ENCODE results near the gene CCDC85B. TPM values are rescaled to one million over a fixed set of nuclear protein-coding genes. Genes with fewer than 3 reads are reported as not detected.

Gene CCDC85B
- total RNA-seq, 1 donor from 2014 or later = 32.7 TPM

GRCh38 chr11:65862941-65863888 is 27.3 kb upstream of the CCDC85B start:
- no peak for TF ChIP-seq CTCF (IDR thresholded peaks at IDR 0.05; ENCODE audit: borderline replicate concordance)

GRCh38 chr11:65863889-65864705 is 26.4 kb upstream of the CCDC85B start:
- peaks cover 56% of the 10 kb centered on the region for H3K4me1 ChIP-seq
- no peak overlapping the region for H3K27ac ChIP-seq (replicated peaks)

More at GRCh38 chr11:65862941-65863888, 27.3 kb upstream of the CCDC85B start:
- no peaks in the 10 kb centered on the region for H3K27me3 ChIP-seq (ENCODE audit: low read depth)
- peaks cover 63% of the 10 kb centered on the region for H3K4me1 ChIP-seq
- no peak overlapping the region for H3K27ac ChIP-seq (replicated peaks)
- no peaks in the 10 kb centered on the region for H3K9me3 ChIP-seq (replicated peaks)
- intact Hi-C loops (cut with micrococcal nuclease) = no loop called here
- peaks cover 69% of the 10 kb centered on the region for H3K36me3 ChIP-seq
- DNase-seq = no peak
- H3K4me3 ChIP-seq = no peak overlapping the region

GRCh38 chr11:65864706-65865471 is 25.6 kb upstream of the CCDC85B start:
- H3K27me3 ChIP-seq (ENCODE audit: low read depth) = no peaks in the 10 kb centered on the region
- no peak overlapping the region for H3K4me3 ChIP-seq
- no peak for TF ChIP-seq CTCF (IDR thresholded peaks at IDR 0.05; ENCODE audit: borderline replicate concordance)
- peak; percentile 7 for DNase-seq
- no peak overlapping the region for H3K27ac ChIP-seq (replicated peaks)
- peaks cover 80% of the 10 kb centered on the region for H3K36me3 ChIP-seq
- H3K9me3 ChIP-seq (replicated peaks) = no peaks in the 10 kb centered on the region
- H3K4me1 ChIP-seq = peaks cover 57% of the 10 kb centered on the region
- intact Hi-C loops (cut with micrococcal nuclease) = no loop called here

More at GRCh38 chr11:65863889-65864705, 26.4 kb upstream of the CCDC85B start:
- DNase-seq = peak; percentile 13
- TF ChIP-seq CTCF (IDR thresholded peaks at IDR 0.05; ENCODE audit: borderline replicate concordance) = no peak
- Histone ChIP-seq H3K36me3 (peaks cover 74% of the 10 kb centered on the region), H3K27me3 (ENCODE audit: low read depth) (no peaks in the 10 kb centered on the region), H3K9me3 (replicated peaks) (no peaks in the 10 kb centered on the region), H3K4me3 (no peak overlapping the region)
- intact Hi-C loops (cut with micrococcal nuclease) = no loop called here

- no peak overlapping the region for H3K27ac ChIP-seq (replicated peaks)
- peaks cover 59% of the 10 kb centered on the region for H3K4me1 ChIP-seq
- peaks cover 81% of the 10 kb centered on the region for H3K36me3 ChIP-seq
- peak; percentile 13 for DNase-seq
- H3K4me3 ChIP-seq = no peak overlapping the region
- no peak for TF ChIP-seq CTCF (IDR thresholded peaks at IDR 0.05; ENCODE audit: borderline replicate concordance)
- H3K27me3 ChIP-seq (ENCODE audit: low read depth) = no peaks in the 10 kb centered on the region
- intact Hi-C loops (cut with micrococcal nuclease) = no loop called here
- no peaks in the 10 kb centered on the region for H3K9me3 ChIP-seq (replicated peaks)
These were observed 24.8 kb upstream of the CCDC85B start for GRCh38 chr11:65865550-65866172.
